ENCODE data around the gene SDK1. TPM values are rescaled to one million over a fixed set of nuclear protein-coding genes. Genes with fewer than 3 reads are reported as not detected.

SDK1 gene
- total and polyA plus RNA-seq, 2 donors (not counting 3 experiments of a cell fraction or from before 2014, with no cell fraction given), result 1.6 to 3.9 TPM

DNA sequence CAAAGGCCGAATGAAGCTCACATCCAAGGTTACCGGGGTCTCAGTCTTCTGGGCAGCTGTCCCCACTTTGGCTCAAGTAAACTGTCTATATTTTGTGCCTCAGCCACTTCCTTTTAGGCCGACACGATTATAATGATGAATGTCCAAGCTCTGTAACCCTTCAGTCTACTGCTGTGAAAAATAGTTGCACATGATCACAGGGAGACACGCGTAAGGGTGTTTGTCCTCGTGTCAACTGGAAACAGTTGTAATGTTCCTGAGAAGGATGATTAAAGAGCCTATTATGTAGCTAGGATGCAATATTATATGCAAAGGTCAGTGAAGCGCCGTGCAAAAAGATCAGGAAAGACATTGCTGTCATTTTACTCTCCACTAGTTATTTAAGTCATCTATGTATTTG lies 559.9 kb downstream of the SDK1 start:
- H3K9me1 ChIP-seq (replicated peaks; ENCODE audit: control insufficient read depth, extremely low read depth, insufficient read depth, low read length), result no peaks in the 10 kb centered on the region
- no peak overlapping the region for H3K9ac ChIP-seq (replicated peaks; ENCODE audit: extremely low read depth, insufficient read depth, low read length)
- ChIA-PET CTCF (no interaction called here), POLR2A (no interaction called here)
- H3K79me2 ChIP-seq (ENCODE audit: control insufficient read depth, insufficient read depth, low read length), result no peaks in the 10 kb centered on the region
- FAIRE-seq (no peak), DNase-seq (ENCODE audit: low read depth, low spot score) (no peak)
- no peak overlapping the region for H3K4me3 ChIP-seq (replicated peaks in 1 of 3; ENCODE audit: insufficient read depth in 1 of 3, low read depth in 1 of 3, low read length in 3 of 3)
- no peaks in the 10 kb centered on the region for H4K20me1 ChIP-seq (replicated peaks; ENCODE audit: control insufficient read depth, extremely low read depth, insufficient read depth, low read length)
- BruUV-seq (replicated peaks), result no TSS peak
- intact Hi-C loops (cut with micrococcal nuclease), result no loop called here
- no peak overlapping the region for H3K4me2 ChIP-seq (ENCODE audit: insufficient read depth, low read length)
- no peak for TF ChIP-seq POLR2AphosphoS5 (IDR thresholded peaks at IDR 0.05; ENCODE audit: insufficient read depth, low read depth, low read length)
- TF ChIP-seq, protein P1, sequence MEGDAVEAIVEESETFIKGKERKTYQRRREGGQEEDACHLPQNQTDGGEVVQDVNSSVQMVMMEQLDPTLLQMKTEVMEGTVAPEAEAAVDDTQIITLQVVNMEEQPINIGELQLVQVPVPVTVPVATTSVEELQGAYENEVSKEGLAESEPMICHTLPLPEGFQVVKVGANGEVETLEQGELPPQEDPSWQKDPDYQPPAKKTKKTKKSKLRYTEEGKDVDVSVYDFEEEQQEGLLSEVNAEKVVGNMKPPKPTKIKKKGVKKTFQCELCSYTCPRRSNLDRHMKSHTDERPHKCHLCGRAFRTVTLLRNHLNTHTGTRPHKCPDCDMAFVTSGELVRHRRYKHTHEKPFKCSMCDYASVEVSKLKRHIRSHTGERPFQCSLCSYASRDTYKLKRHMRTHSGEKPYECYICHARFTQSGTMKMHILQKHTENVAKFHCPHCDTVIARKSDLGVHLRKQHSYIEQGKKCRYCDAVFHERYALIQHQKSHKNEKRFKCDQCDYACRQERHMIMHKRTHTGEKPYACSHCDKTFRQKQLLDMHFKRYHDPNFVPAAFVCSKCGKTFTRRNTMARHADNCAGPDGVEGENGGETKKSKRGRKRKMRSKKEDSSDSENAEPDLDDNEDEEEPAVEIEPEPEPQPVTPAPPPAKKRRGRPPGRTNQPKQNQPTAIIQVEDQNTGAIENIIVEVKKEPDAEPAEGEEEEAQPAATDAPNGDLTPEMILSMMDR (IDR thresholded peaks at IDR 0.05; ENCODE audit: extremely low read depth in 1 of 2, insufficient read depth in 1 of 2, low read depth in 1 of 2, low read length in 2 of 2), result no peak
- no peak for TF ChIP-seq MAX (IDR thresholded peaks at IDR 0.05; ENCODE audit: insufficient read depth, insufficient read length)
- no peak for TF ChIP-seq EZH2 (IDR thresholded peaks at IDR 0.05; ENCODE audit: borderline replicate concordance, low read depth, low read length, severe bottlenecking)
- no peaks in the 10 kb centered on the region for H3K9me3 ChIP-seq (replicated peaks; ENCODE audit: control insufficient read depth, insufficient read depth, low read length)
- dilution Hi-C loops (cut with MboI; ENCODE audit: extremely low pct_ligation_motif_present, low sequenced_read_pairs), result no loop called here
- no peak overlapping the region for H2AFZ ChIP-seq (ENCODE audit: low read depth, low read length)
- no peaks in the 10 kb centered on the region for H3K36me3 ChIP-seq (ENCODE audit: control insufficient read depth in 2 of 2, extremely low read depth in 1 of 2, insufficient read depth in 2 of 2, low read length in 2 of 2)
- H3K27me3 ChIP-seq (ENCODE audit: control insufficient read depth in 2 of 2, insufficient read depth in 2 of 2, low read length in 2 of 2), result no peaks in the 10 kb centered on the region
- H3K4me1 ChIP-seq (ENCODE audit: control insufficient read depth, extremely low read depth, insufficient read depth, low read length), result no peaks in the 10 kb centered on the region
- H3K27ac ChIP-seq (ENCODE audit: insufficient read depth, low read depth, low read length), result no peak overlapping the region

DNA sequence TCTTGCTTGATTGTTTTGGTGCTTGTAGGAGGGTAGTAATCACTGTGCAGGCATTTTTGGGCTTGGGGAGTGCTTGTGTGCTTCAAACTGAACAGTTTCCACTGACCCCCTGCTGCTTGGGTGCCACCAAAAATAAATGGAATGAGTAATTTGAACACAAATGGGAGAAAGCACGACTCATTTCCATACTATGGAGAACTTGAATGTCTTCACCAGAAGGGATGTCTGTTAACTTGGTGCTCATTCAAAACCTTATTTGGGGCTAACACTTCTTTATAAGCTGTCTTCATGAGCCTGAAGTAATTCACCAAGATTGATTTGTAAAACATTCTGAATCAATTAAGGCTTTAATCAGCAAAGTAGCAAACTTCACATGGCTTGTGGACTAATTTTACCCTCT lies 560.3 kb downstream of the SDK1 start:
- Histone ChIP-seq H3K4me1 (ENCODE audit: control insufficient read depth, extremely low read depth, insufficient read depth, low read length) (no peaks in the 10 kb centered on the region), H3K4me3 (replicated peaks in 1 of 3; ENCODE audit: insufficient read depth in 1 of 3, low read depth in 1 of 3, low read length in 3 of 3) (no peak overlapping the region), H2AFZ (ENCODE audit: low read depth, low read length) (no peak overlapping the region), H3K27ac (ENCODE audit: insufficient read depth, low read depth, low read length) (no peak overlapping the region), H3K79me2 (ENCODE audit: control insufficient read depth, insufficient read depth, low read length) (no peaks in the 10 kb centered on the region), H3K27me3 (ENCODE audit: control insufficient read depth in 2 of 2, insufficient read depth in 2 of 2, low read length in 2 of 2) (no peaks in the 10 kb centered on the region), H3K9ac (replicated peaks; ENCODE audit: extremely low read depth, insufficient read depth, low read length) (no peak overlapping the region), H3K36me3 (ENCODE audit: control insufficient read depth in 2 of 2, extremely low read depth in 1 of 2, insufficient read depth in 2 of 2, low read length in 2 of 2) (no peaks in the 10 kb centered on the region), H3K9me3 (replicated peaks; ENCODE audit: control insufficient read depth, insufficient read depth, low read length) (no peaks in the 10 kb centered on the region), H3K4me2 (ENCODE audit: insufficient read depth, low read length) (no peak overlapping the region), H3K9me1 (replicated peaks; ENCODE audit: control insufficient read depth, extremely low read depth, insufficient read depth, low read length) (no peaks in the 10 kb centered on the region), H4K20me1 (replicated peaks; ENCODE audit: control insufficient read depth, extremely low read depth, insufficient read depth, low read length) (no peaks in the 10 kb centered on the region)
- no peak for TF ChIP-seq GATA2 (IDR thresholded peaks at IDR 0.05; ENCODE audit: insufficient read depth, insufficient read length, low read depth, low read length)
- TF ChIP-seq POLR2AphosphoS5 (IDR thresholded peaks at IDR 0.05; ENCODE audit: insufficient read depth, low read depth, low read length), result no peak
- TF ChIP-seq MYC (IDR thresholded peaks at IDR 0.05; ENCODE audit: low read depth, low read length), result no peak
- TF ChIP-seq EZH2 (IDR thresholded peaks at IDR 0.05; ENCODE audit: borderline replicate concordance, low read depth, low read length, severe bottlenecking), result no peak
- TF ChIP-seq POLR2A (IDR thresholded peaks at IDR 0.05; ENCODE audit: low read depth, low read length), result no peak
- TF ChIP-seq JUN (IDR thresholded peaks at IDR 0.05; ENCODE audit: borderline replicate concordance, insufficient read depth, insufficient read length, low read depth), result no peak
- TF ChIP-seq FOS (IDR thresholded peaks at IDR 0.05; ENCODE audit: borderline replicate concordance, insufficient read depth, low read length), result no peak
- TF ChIP-seq, protein P1 (IDR thresholded peaks at IDR 0.05; ENCODE audit: extremely low read depth in 1 of 2, insufficient read depth in 1 of 2, low read depth in 1 of 2, low read length in 2 of 2), result no peak
- TF ChIP-seq MAX (IDR thresholded peaks at IDR 0.05; ENCODE audit: insufficient read depth, insufficient read length), result no peak
- intact Hi-C loops (cut with micrococcal nuclease) (no loop called here), dilution Hi-C loops (cut with MboI; ENCODE audit: extremely low pct_ligation_motif_present, low sequenced_read_pairs) (no loop called here)
- FAIRE-seq (no peak), DNase-seq (ENCODE audit: low read depth, low spot score) (no peak)
- POLR2A ChIA-PET, result no interaction called here
- BruUV-seq (replicated peaks), result no TSS peak
- CTCF ChIA-PET, result no interaction called here

All from endothelial cell of umbilical vein (primary cell).